ENCODE data around the gene PRPS1L1. TPM values are rescaled to one million over a fixed set of nuclear protein-coding genes. Genes with fewer than 3 reads are reported as not detected.

The PRPS1L1 gene
- total RNA-seq, 1 experiment from 2014 or later = not detected

DNA sequence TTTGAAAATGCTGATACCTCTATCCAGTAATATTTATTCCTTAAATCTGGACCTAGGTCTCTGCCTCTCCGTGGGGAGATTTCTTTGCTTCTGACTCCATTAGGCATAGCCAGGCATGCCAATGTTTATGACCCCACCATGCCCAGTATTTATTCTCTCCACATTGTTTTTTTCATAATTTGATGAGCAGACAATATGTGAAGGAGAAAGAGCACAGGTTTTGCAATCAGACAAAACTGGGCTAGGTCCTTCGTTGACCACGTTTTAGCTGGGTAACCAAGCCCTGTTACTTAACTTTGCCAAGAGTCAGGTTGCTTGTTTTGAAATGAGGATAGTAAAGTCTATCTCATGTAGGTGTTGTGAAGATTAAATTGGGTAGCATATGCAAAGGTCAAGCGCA, 21.6 kb upstream of the PRPS1L1 start:
- CTCF ChIA-PET = interaction anchor here (1.8 kb wide), 1 partner anchor 9 kb away, joined by 4 read pairs; no protein-coding TSS in a partner anchor
- BruUV-seq (replicated peaks) = no TSS peak
- Mint-ChIP-seq H3K27me3 (ENCODE audit: unreplicated experiment) (no peaks in the 10 kb centered on the region), H3K27ac (ENCODE audit: unreplicated experiment) (no peak overlapping the region), H3K9me3 (ENCODE audit: low read depth, unreplicated experiment) (no peaks in the 10 kb centered on the region), H3K4me3 (ENCODE audit: low read depth, unreplicated experiment) (no peak overlapping the region), H3K4me1 (ENCODE audit: low read depth, unreplicated experiment) (peaks cover 24% of the 10 kb centered on the region), H3K36me3 (ENCODE audit: insufficient read depth, unreplicated experiment) (no peaks in the 10 kb centered on the region)
- no peak for DNase-seq
- intact Hi-C loops (cut with micrococcal nuclease; ENCODE audit: unreplicated experiment) = no loop called here
- TF ChIP-seq, protein P1, sequence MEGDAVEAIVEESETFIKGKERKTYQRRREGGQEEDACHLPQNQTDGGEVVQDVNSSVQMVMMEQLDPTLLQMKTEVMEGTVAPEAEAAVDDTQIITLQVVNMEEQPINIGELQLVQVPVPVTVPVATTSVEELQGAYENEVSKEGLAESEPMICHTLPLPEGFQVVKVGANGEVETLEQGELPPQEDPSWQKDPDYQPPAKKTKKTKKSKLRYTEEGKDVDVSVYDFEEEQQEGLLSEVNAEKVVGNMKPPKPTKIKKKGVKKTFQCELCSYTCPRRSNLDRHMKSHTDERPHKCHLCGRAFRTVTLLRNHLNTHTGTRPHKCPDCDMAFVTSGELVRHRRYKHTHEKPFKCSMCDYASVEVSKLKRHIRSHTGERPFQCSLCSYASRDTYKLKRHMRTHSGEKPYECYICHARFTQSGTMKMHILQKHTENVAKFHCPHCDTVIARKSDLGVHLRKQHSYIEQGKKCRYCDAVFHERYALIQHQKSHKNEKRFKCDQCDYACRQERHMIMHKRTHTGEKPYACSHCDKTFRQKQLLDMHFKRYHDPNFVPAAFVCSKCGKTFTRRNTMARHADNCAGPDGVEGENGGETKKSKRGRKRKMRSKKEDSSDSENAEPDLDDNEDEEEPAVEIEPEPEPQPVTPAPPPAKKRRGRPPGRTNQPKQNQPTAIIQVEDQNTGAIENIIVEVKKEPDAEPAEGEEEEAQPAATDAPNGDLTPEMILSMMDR (IDR thresholded peaks at IDR 0.05; ENCODE audit: unreplicated experiment) = no peak

DNA sequence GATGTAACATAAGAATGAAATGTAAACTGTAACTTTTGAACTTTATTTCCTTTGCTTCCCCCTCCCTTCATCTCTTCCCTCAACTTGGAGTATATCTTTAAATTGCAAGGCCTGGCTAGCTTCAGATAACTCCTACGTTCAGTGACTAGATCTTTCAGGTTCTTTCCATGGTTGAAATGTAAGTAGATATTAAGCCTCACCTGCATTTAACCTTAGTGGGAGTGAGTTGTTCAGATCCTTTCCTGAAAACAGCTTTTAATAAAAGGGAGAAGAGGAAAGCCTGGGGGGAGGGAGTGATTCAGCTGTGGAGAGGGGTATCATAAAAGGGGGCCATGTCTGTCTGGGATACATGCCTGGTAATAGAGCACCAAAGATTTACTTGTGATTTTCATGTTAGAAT, 19.0 kb upstream of the PRPS1L1 start:
- TF ChIP-seq, protein P1 (IDR thresholded peaks at IDR 0.05; ENCODE audit: unreplicated experiment) = no peak
- Mint-ChIP-seq H3K9me3 (ENCODE audit: low read depth, unreplicated experiment) (peaks cover 2% of the 10 kb centered on the region), H3K36me3 (ENCODE audit: insufficient read depth, unreplicated experiment) (no peaks in the 10 kb centered on the region), H3K27me3 (ENCODE audit: unreplicated experiment) (no peaks in the 10 kb centered on the region), H3K27ac (ENCODE audit: unreplicated experiment) (no peak overlapping the region), H3K4me3 (ENCODE audit: low read depth, unreplicated experiment) (no peak overlapping the region), H3K4me1 (ENCODE audit: low read depth, unreplicated experiment) (peaks cover 16% of the 10 kb centered on the region)
- no TSS peak for BruUV-seq (replicated peaks)
- no peak for DNase-seq
- intact Hi-C loops (cut with micrococcal nuclease; ENCODE audit: unreplicated experiment) = no loop called here
- CTCF ChIA-PET = no interaction called here

DNA sequence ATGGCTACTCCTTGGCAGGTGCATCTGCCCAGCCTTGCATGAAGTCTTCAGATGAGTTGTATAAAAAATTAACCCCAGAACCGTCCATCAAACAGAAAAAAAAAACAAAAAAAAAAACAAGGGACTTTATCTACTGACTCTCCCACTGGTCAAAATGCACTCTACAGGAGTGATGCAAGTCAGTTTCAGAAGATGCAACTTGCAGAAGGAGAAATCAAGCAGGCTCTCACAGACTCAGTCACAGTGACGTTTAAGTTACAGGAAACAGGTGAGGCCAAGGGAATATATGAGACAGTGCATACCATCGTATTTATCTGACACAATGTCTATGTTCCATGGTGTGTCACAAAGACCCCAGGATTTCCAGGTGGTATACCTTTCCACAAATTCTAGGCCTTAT, 17.5 kb upstream of the PRPS1L1 start:
- Mint-ChIP-seq H3K27me3 (ENCODE audit: unreplicated experiment) (no peaks in the 10 kb centered on the region), H3K4me1 (ENCODE audit: low read depth, unreplicated experiment) (peaks cover 30% of the 10 kb centered on the region), H3K9me3 (ENCODE audit: low read depth, unreplicated experiment) (peaks cover 2% of the 10 kb centered on the region), H3K4me3 (ENCODE audit: low read depth, unreplicated experiment) (no peak overlapping the region), H3K36me3 (ENCODE audit: insufficient read depth, unreplicated experiment) (no peaks in the 10 kb centered on the region), H3K27ac (ENCODE audit: unreplicated experiment) (no peak overlapping the region)
- BruUV-seq (replicated peaks) = no TSS peak
- TF ChIP-seq, protein P1 (IDR thresholded peaks at IDR 0.05; ENCODE audit: unreplicated experiment) = no peak
- CTCF ChIA-PET = no interaction called here
- DNase-seq = no peak
- intact Hi-C loops (cut with micrococcal nuclease; ENCODE audit: unreplicated experiment) = no loop called here

DNA sequence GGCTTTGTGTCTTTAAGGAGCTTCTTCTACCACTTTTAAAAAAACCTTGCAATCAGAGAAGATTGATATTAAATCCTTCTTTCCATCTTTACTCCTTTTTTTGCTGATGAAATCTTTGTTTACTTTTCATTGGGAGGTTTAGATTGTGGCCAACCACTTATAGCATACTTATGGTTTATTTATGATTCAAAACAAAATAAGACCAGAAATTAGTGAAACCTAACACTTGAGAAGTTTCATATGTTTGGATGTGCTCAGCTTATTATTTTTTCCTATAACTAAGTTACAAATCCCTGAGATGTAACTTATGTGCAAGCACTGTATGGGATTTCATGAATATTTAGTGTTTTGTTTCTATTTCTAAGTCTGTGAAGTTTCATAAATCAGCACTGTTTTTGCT, 13.5 kb upstream of the PRPS1L1 start:
- TF ChIP-seq, protein P1 (IDR thresholded peaks at IDR 0.05; ENCODE audit: unreplicated experiment) = no peak
- Mint-ChIP-seq H3K4me1 (ENCODE audit: low read depth, unreplicated experiment) (peaks cover 30% of the 10 kb centered on the region), H3K27ac (ENCODE audit: unreplicated experiment) (no peak overlapping the region), H3K36me3 (ENCODE audit: insufficient read depth, unreplicated experiment) (no peaks in the 10 kb centered on the region), H3K27me3 (ENCODE audit: unreplicated experiment) (no peaks in the 10 kb centered on the region), H3K9me3 (ENCODE audit: low read depth, unreplicated experiment) (peaks cover 2% of the 10 kb centered on the region), H3K4me3 (ENCODE audit: low read depth, unreplicated experiment) (no peak overlapping the region)
- BruUV-seq (replicated peaks) = no TSS peak
- CTCF ChIA-PET = interaction anchor here (0.6 to 1.4 kb wide), 4 partner anchors 22 to 334 kb away, joined by 3 to 8 read pairs (median 4); no protein-coding TSS in a partner anchor
- DNase-seq = no peak
- intact Hi-C loops (cut with micrococcal nuclease; ENCODE audit: unreplicated experiment) = loop anchor here (5.0 kb wide), 1 partner anchor 54 kb away; no protein-coding TSS in a partner anchor

Measured in Calu3 (cell line).